Measurements from ENCODE around the gene LRMDA. TPM values are rescaled to one million over a fixed set of nuclear protein-coding genes. Genes with fewer than 3 reads are reported as not detected.

LRMDA gene
- total and polyA plus RNA-seq, 2 of the 8 experiments (the other 6 are each of a cell fraction or from before 2014, with no cell fraction given) = 0.86 to 2.8 TPM

DNA sequence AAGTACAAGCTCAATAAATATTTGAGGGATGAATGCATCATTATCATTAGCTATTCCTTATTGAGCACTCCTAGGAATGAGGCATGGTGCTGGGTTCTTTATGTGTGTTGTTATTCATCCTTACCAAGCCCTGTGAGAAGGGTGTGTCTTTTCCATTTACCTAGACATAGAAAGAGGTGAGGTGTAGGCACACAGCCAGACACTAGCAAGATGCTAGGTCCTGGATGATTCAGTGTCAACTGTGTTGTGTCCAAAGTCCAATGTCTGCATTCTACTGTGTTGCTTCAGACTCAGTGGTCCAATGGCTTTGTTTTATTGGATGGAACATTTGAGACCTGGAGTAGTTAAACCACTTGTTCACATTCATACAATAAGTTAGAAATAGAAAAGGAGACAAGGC lies 605.5 kb downstream of the LRMDA start:
- peaks cover 0 to 3% (median under 1%) of the 10 kb centered on the region in 4 experiments; a peak in 2 of 7 replicates for H3K4me1 ChIP-seq (replicated peaks in 1 of 4; ENCODE audit: control insufficient read depth in 3 of 4, insufficient read depth in 4 of 4, low read length in 3 of 4)
- H2BK120ac ChIP-seq (replicated peaks; ENCODE audit: low read depth, low read length) = no peak overlapping the region
- H3K56ac ChIP-seq (replicated peaks; ENCODE audit: insufficient read length, low read depth, low read length) = no peak overlapping the region
- no peak for DNase-seq (ENCODE audit: low read depth in 1 of 2, low spot score in 2 of 2)
- H4K8ac ChIP-seq (ENCODE audit: extremely low read depth, insufficient read depth, low read length) = no peak overlapping the region
- no peaks in the 10 kb centered on the region for H3K79me2 ChIP-seq (ENCODE audit: control insufficient read depth in 1 of 2, insufficient read depth in 2 of 2, low read length in 2 of 2)
- H3K14ac ChIP-seq (ENCODE audit: insufficient read length) = no peak overlapping the region
- H2AFZ ChIP-seq (ENCODE audit: low read length) = no peak overlapping the region
- no peak overlapping the region for H4K5ac ChIP-seq (ENCODE audit: insufficient read length, low read depth, low read length)
- no peak overlapping the region for H3K4ac ChIP-seq (replicated peaks; ENCODE audit: insufficient read length, low read depth, low read length)
- TF ChIP-seq CBX5 (IDR thresholded peaks at IDR 0.05; ENCODE audit: low read depth, low read length) (no peak), HDAC2 (IDR thresholded peaks at IDR 0.05; ENCODE audit: borderline replicate concordance in 1 of 2, low read depth in 2 of 2, low read length in 2 of 2) (no peak), MAFK (IDR thresholded peaks at IDR 0.05; ENCODE audit: low read depth, low read length) (no peak), NRF1 (IDR thresholded peaks at IDR 0.05; ENCODE audit: low read depth, low read length) (no peak), SIRT6 (IDR thresholded peaks at IDR 0.05; ENCODE audit: low read length) (no peak), CTBP2 (IDR thresholded peaks at IDR 0.05; ENCODE audit: borderline replicate concordance, insufficient read depth, insufficient read length, low read length) (no peak), KDM1A (IDR thresholded peaks at IDR 0.05; ENCODE audit: borderline replicate concordance, low read length) (no peak), ASH2L (IDR thresholded peaks at IDR 0.05; ENCODE audit: low read length) (no peak), RAD21 (IDR thresholded peaks at IDR 0.05 in 1 of 2, conservative IDR thresholded peaks at IDR 0.05 in 1 of 2; ENCODE audit: low read depth in 2 of 2, low read length in 2 of 2) (no peak), HDAC6 (IDR thresholded peaks at IDR 0.05; ENCODE audit: low read depth, low read length) (no peak), SIX5 (IDR thresholded peaks at IDR 0.05; ENCODE audit: low read depth, low read length) (no peak)
- TF ChIP-seq, protein P1, sequence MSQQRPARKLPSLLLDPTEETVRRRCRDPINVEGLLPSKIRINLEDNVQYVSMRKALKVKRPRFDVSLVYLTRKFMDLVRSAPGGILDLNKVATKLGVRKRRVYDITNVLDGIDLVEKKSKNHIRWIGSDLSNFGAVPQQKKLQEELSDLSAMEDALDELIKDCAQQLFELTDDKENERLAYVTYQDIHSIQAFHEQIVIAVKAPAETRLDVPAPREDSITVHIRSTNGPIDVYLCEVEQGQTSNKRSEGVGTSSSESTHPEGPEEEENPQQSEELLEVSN (IDR thresholded peaks at IDR 0.05) = no peak
- H3K9ac ChIP-seq (replicated peaks in 1 of 4; ENCODE audit: extremely low read depth in 1 of 4, low read depth in 3 of 4, low read length in 3 of 4) = no peak overlapping the region
- no peak overlapping the region; the same call in 1 of the 2 replicates for H2AK5ac ChIP-seq (ENCODE audit: low read depth, low read length)
- no peak overlapping the region for H3K27ac ChIP-seq (ENCODE audit: low read depth, low read length)
- H2BK5ac ChIP-seq (ENCODE audit: low read depth, low read length) = no peak overlapping the region
- no peak overlapping the region for H3K4me2 ChIP-seq (ENCODE audit: insufficient read depth in 1 of 2, low read depth in 2 of 2, low read length in 2 of 2)
- H2BK20ac ChIP-seq (ENCODE audit: low read length) = no peak overlapping the region
- no peak for FAIRE-seq
- ChIA-PET POLR2A (ENCODE audit: partially characterized antibody) (no interaction called here), CTCF (ENCODE audit: partially characterized antibody) (interaction anchor here (0.6 to 4.7 kb wide), 70 partner anchors 9 to 1074 kb away, joined by 3 to 44 read pairs (median 4); partner anchors contain the start of gene LRMDA)
- H4K91ac ChIP-seq (replicated peaks; ENCODE audit: insufficient read length, low read length) = no peak overlapping the region
- H2BK15ac ChIP-seq (ENCODE audit: low read length) = no peak overlapping the region
- H3K27me3 ChIP-seq (replicated peaks in 1 of 4; ENCODE audit: control insufficient read depth in 3 of 4, extremely low read depth in 1 of 4, insufficient read depth in 3 of 4, low read length in 3 of 4) = no peaks in the 10 kb centered on the region
- H3K9me3 ChIP-seq (ENCODE audit: insufficient read depth in 2 of 2, low read depth in 1 of 2, low read length in 1 of 2) = peaks cover 10 to 11% of the 10 kb centered on the region in 2 experiments; a peak in 2 of 4 replicates
- no peaks in the 10 kb centered on the region for H3K79me1 ChIP-seq (ENCODE audit: low read depth, low read length)
- no peaks in the 10 kb centered on the region for H4K20me1 ChIP-seq (replicated peaks in 1 of 2; ENCODE audit: control insufficient read depth in 1 of 2, insufficient read depth in 2 of 2, low read length in 2 of 2)
- H3K23ac ChIP-seq (ENCODE audit: insufficient read length) = no peak overlapping the region
- no peaks in the 10 kb centered on the region for H3K23me2 ChIP-seq (ENCODE audit: low read depth, low read length)
- no peak overlapping the region for H3K18ac ChIP-seq (ENCODE audit: extremely low read depth, low read length)
- no peak overlapping the region for H2BK12ac ChIP-seq (ENCODE audit: low read depth, low read length)
- no peak overlapping the region for H3K4me3 ChIP-seq (ENCODE audit: extremely low read depth in 1 of 4, insufficient read depth in 2 of 4, low read depth in 3 of 4, low read length in 4 of 4)
- no peaks in the 10 kb centered on the region; a peak in 1 of 8 replicates for H3K36me3 ChIP-seq (ENCODE audit: control insufficient read depth in 2 of 4, insufficient read depth in 4 of 4, low read length in 3 of 4)
